SK-N-SH (cell line): ENCODE data around the gene TMEM107. TPM values are rescaled to one million over a fixed set of nuclear protein-coding genes. Genes with fewer than 3 reads are reported as not detected.

Experiments used
- CTCF ChIA-PET: fragments of 300-600, 350-600 bp; formaldehyde crosslinking; extraction: SDS; loops from one replicate; lab custom pipeline; 2021; lab: Yijun Ruan, JAX
- POLR2A ChIA-PET: fragments of 350-600 bp; sonication (Branson Sonifier 250); formaldehyde crosslinking; extraction: SDS; loops from one replicate; lab custom pipeline; 2020; ENCODE audit warnings: antibody characterized with exemption, inconsistent platforms; lab: Yijun Ruan, JAX
- DNase-seq: peaks from one replicate; pipeline ENCODE4 v3.0.0; 2012
- H2AFZ ChIP-seq: fragments of 200-600 bp; sonication (generic); 2 replicates; pipeline ENCODE4 v1.8.1; 2016; ENCODE audit warnings: antibody characterized with exemption, mild to moderate bottlenecking, low read depth
- H3F3A ChIP-seq: fragments of 200-600 bp; sonication (generic); replicated peaks from 2 replicates; pipeline ENCODE3; 2016; ENCODE audit warnings: antibody characterized with exemption, mild to moderate bottlenecking; ENCODE audit not compliant: insufficient read depth
- H3K27ac ChIP-seq, 2 experiments: fragments of 200-500 bp in 1 of 2; fragments of 200-600 bp in 1 of 2; sonication (Bioruptor generic) in 1 of 2; sonication (generic), shearing (Covaris generic) in 1 of 2; 2 replicates each; pipeline versions ENCODE4 v1.5.1 to v1.6.1; 2014 to 2016; ENCODE audit warnings: low read depth in 2 of 2, inconsistent platforms in 1 of 2, low read length in 1 of 2, mild to moderate bottlenecking in 1 of 2, mixed read lengths in 1 of 2
- H3K27me3 ChIP-seq: fragments of 200-600 bp; sonication (generic), shearing (Covaris generic); 2 replicates; pipeline ENCODE4 v1.6.1; 2016; ENCODE audit warnings: mixed run types; ENCODE audit not compliant: insufficient read depth
- H3K36me3 ChIP-seq, 2 experiments: fragments of 200-500 bp in 1 of 2; fragments of 200-600 bp in 1 of 2; sonication (Bioruptor generic) in 1 of 2; sonication (generic) in 1 of 2; replicated peaks in 1 of 2; 2 replicates each; pipeline versions ENCODE3 to v1.5.1; 2014 to 2016; ENCODE audit warnings: low read length in 1 of 2, mild to moderate bottlenecking in 1 of 2; ENCODE audit not compliant: insufficient read depth in 2 of 2, control insufficient read depth in 1 of 2
- H3K4me1 ChIP-seq, 2 experiments: fragments of 200-500 bp in 1 of 2; fragments of 200-600 bp in 1 of 2; sonication (Bioruptor generic) in 1 of 2; sonication (generic), shearing (Covaris generic) in 1 of 2; 2 replicates each; pipeline versions ENCODE4 v1.5.1 to v1.6.1; 2014 to 2016; ENCODE audit warnings: low read depth in 1 of 2, low read length in 1 of 2, mixed run types in 1 of 2; ENCODE audit not compliant: insufficient read depth in 2 of 2, control insufficient read depth in 1 of 2
- H3K4me2 ChIP-seq: fragments of 200-600 bp; sonication (generic), shearing (Covaris generic); 2 replicates; pipeline ENCODE4 v1.6.1; 2017; ENCODE audit warnings: mixed run types
- H3K4me3 ChIP-seq, 2 experiments: fragments of 200-500 bp in 1 of 2; fragments of 200-600 bp in 1 of 2; sonication (Bioruptor generic) in 1 of 2; sonication (generic), shearing (Covaris generic) in 1 of 2; 2 replicates each; pipeline versions ENCODE4 v1.5.1 to v1.8.1; 2014 to 2016; ENCODE audit warnings: low read depth in 2 of 2, inconsistent platforms in 1 of 2, low read length in 1 of 2, mild to moderate bottlenecking in 1 of 2, mixed read lengths in 1 of 2, moderate library complexity in 1 of 2
- H3K79me2 ChIP-seq: fragments of 200-600 bp; sonication (generic); 2 replicates; pipeline ENCODE4 v1.8.1; 2017; ENCODE audit warnings: mild to moderate bottlenecking; ENCODE audit not compliant: insufficient read depth
- H3K9ac ChIP-seq: fragments of 200-600 bp; sonication (generic); 2 replicates; pipeline ENCODE4 v1.6.1; 2017; ENCODE audit warnings: mixed run types
- H3K9me2 ChIP-seq: fragments of 200-600 bp; sonication (generic); 2 replicates; pipeline ENCODE4 v1.6.1; 2017; ENCODE audit warnings: mixed run types
- H3K9me3 ChIP-seq: fragments of 200-600 bp; sonication (generic); 2 replicates; pipeline ENCODE4 v1.6.1; 2017; ENCODE audit warnings: mixed run types, mild to moderate bottlenecking, moderate library complexity
- H4K20me1 ChIP-seq: fragments of 200-600 bp; sonication (generic); 2 replicates; pipeline ENCODE4 v1.6.1; 2017; ENCODE audit warnings: mild to moderate bottlenecking, mixed run types; ENCODE audit not compliant: insufficient read depth
- CHD2 ChIP-seq: fragments of 150-350 bp; IDR thresholded peaks from 2 replicates; pipeline ENCODE4 v1.6.1; 2018; ENCODE audit warnings: low read length; ENCODE audit not compliant: partially characterized antibody
- ELF1 ChIP-seq: IDR thresholded peaks from 2 replicates; pipeline ENCODE4 v1.4.0; 2012
- EP300 ChIP-seq, 2 experiments: IDR thresholded peaks; 2 replicates each; pipeline versions ENCODE4 v1.4.0 to v1.6.1; 2012; ENCODE audit warnings: borderline replicate concordance in 1 of 2, low read depth in 1 of 2, low read length in 1 of 2
- FOXM1 ChIP-seq: IDR thresholded peaks from 2 replicates; pipeline ENCODE4 v1.4.0; 2012; ENCODE audit warnings: low read depth, mild to moderate bottlenecking
- GABPA ChIP-seq: IDR thresholded peaks from 2 replicates; pipeline ENCODE4 v1.4.0; 2012; ENCODE audit warnings: low read depth, mild to moderate bottlenecking
- GATA2 ChIP-seq: sonication (generic); formaldehyde crosslinking; IDR thresholded peaks from 2 replicates; pipeline ENCODE4 v1.5.0; 2020; ENCODE audit warnings: mild to moderate bottlenecking, missing genetic modification reagents
- MAX ChIP-seq: IDR thresholded peaks from 2 replicates; pipeline ENCODE4 v1.4.0; 2012; ENCODE audit warnings: low read depth
- MEF2A ChIP-seq: IDR thresholded peaks from 2 replicates; pipeline ENCODE4 v1.4.0; 2012; ENCODE audit warnings: low read depth, borderline replicate concordance
- MXI1 ChIP-seq: IDR thresholded peaks from 2 replicates; pipeline ENCODE4 v1.6.1; 2012; ENCODE audit warnings: mild to moderate bottlenecking, low read depth, low read length, improper control_type of control experiment
- NFIC ChIP-seq: IDR thresholded peaks from 2 replicates; pipeline ENCODE4 v1.4.0; 2012; ENCODE audit warnings: borderline replicate concordance
- PBX3 ChIP-seq: IDR thresholded peaks from 2 replicates; pipeline ENCODE4; 2012
- POLR2AphosphoS5 ChIP-seq: IDR thresholded peaks from 2 replicates; pipeline ENCODE4 v1.6.1; 2012; ENCODE audit warnings: low read depth, low read length
- REST ChIP-seq: IDR thresholded peaks from 2 replicates; pipeline ENCODE4 v1.6.1; 2012; ENCODE audit warnings: mild to moderate bottlenecking, low read depth, low read length, moderate library complexity
- RFX5 ChIP-seq: IDR thresholded peaks from 2 replicates; pipeline ENCODE4 v1.6.1; 2012; ENCODE audit warnings: mild to moderate bottlenecking, improper control_type of control experiment, low read length
- RXRA ChIP-seq: IDR thresholded peaks from 2 replicates; pipeline ENCODE4 v1.4.0; 2012; ENCODE audit warnings: low read depth, mild to moderate bottlenecking, borderline replicate concordance
- SIN3A ChIP-seq: IDR thresholded peaks from 2 replicates; pipeline ENCODE4 v1.6.1; 2012; ENCODE audit warnings: low read depth, mild to moderate bottlenecking, low read length, moderate library complexity, borderline replicate concordance
- SMC3 ChIP-seq: IDR thresholded peaks from 2 replicates; pipeline ENCODE4 v1.6.1; 2012; ENCODE audit warnings: low read depth, low read length, improper control_type of control experiment
- TCF12 ChIP-seq: IDR thresholded peaks from 2 replicates; pipeline ENCODE4 v1.4.0; 2012
- TEAD4 ChIP-seq: IDR thresholded peaks from 2 replicates; pipeline ENCODE4 v1.4.0; 2012; ENCODE audit warnings: mild to moderate bottlenecking, borderline replicate concordance; ENCODE audit not compliant: insufficient read depth
- USF2 ChIP-seq: fragments of 150-350 bp; IDR thresholded peaks from 2 replicates; pipeline ENCODE4 v1.6.1; 2017; ENCODE audit warnings: antibody characterized with exemption, low read length, low read depth, borderline replicate concordance
- YY1 ChIP-seq: IDR thresholded peaks from 2 replicates; pipeline ENCODE4 v1.4.0; 2012; ENCODE audit warnings: low read depth, mild to moderate bottlenecking
- ZBTB33 ChIP-seq: IDR thresholded peaks from 2 replicates; pipeline ENCODE4 v1.4.0; 2012; ENCODE audit warnings: low read depth, borderline replicate concordance
- WGBS: methylation state at CpG from one replicate; pipeline ENCODE4 v1.1.6; 2017; ENCODE audit warnings: low lambda C conversion rate; 5-methylcytosine and 5-hydroxymethylcytosine counted together
- polyA plus RNA-seq, 3 experiments: library from polyadenylated mRNA; depleted of rRNA; stranded (reverse); fragments of >200 nt; gene quantifications; 2 replicates each; pipeline ENCODE4 v1.2.3, GENCODE V29; 2012

The TMEM107 gene
- polyA plus RNA-seq, 1 of the 3 experiments (the other 2 are of a cell fraction) = 18.6 TPM

GRCh38 chr17:8153957-8154607 is 22.1 kb downstream of the TMEM107 start:
- WGBS = 5% methylated on average over 19 of the region's 22 CpGs
- CTCF ChIA-PET = interaction anchor here (1.0 to 9.4 kb wide), 4 partner anchors 16 to 80 kb away, joined by 3 to 98 read pairs (median 6); no protein-coding TSS in a partner anchor
- peak overlapping the region; percentile 95 for H3K4me2 ChIP-seq
- peak overlapping the region; percentile 65 to 95 for H3K27ac ChIP-seq
- TF ChIP-seq SMC3 (0 out of 2 replicates have a peak, but pooled peaks have one; percentile 6), TEAD4 (peak; percentile 86; the same call in 1 of the 2 replicates), TCF12 (peak; percentile 69; the same call in 1 of the 2 replicates), ELF1 (no peak; the same call in 1 of the 2 replicates), MAX (peak; percentile 95), ZBTB33 (0 out of 2 replicates have a peak, but pooled peaks have one; percentile 18), CHD2 (peak; percentile 67), SIN3A (peak; percentile 84; the same call in 1 of the 2 replicates), RFX5 (peak; percentile 43; the same call in 1 of the 2 replicates), NFIC (peak; percentile 95), USF2 (no peak), RXRA (peak; percentile 33; the same call in 1 of the 2 replicates), YY1 (peak; percentile 73; the same call in 1 of the 2 replicates), GATA2 (CRISPR knock-in tag) (no peak), MEF2A (no peak; the same call in 1 of the 2 replicates), GABPA (peak; percentile 21; the same call in 1 of the 2 replicates), EP300 (IDR thresholded peaks at IDR 0.05; ENCODE audit: borderline replicate concordance in 1 of 2, low read depth in 1 of 2, low read length in 1 of 2) (no peak; a peak in 1 of 4 replicates), MXI1 (peak; percentile 73; the same call in 1 of the 2 replicates), REST (no peak), POLR2AphosphoS5 (0 out of 2 replicates have a peak, but pooled peaks have one; percentile 10), PBX3 (peak; percentile 57), FOXM1 (no peak)
- peaks cover 13 to 16% of the 10 kb centered on the region in 2 experiments for H3K36me3 ChIP-seq
- no peaks in the 10 kb centered on the region for H3K27me3 ChIP-seq
- H2AFZ ChIP-seq = no peak overlapping the region
- no peaks in the 10 kb centered on the region for H3K9me3 ChIP-seq
- H3K9me2 ChIP-seq = no peaks in the 10 kb centered on the region
- H3K4me1 ChIP-seq = peaks cover 36 to 50% of the 10 kb centered on the region in 2 experiments; a peak in 3 of 4 replicates
- peak; percentile 81 for DNase-seq
- POLR2A ChIA-PET = interaction anchor here (1.1 kb wide), 1 partner anchor 19 kb away, joined by 4 read pairs; no protein-coding TSS in a partner anchor
- peak overlapping the region; percentile 4 to 12; a peak in 2 of 4 replicates for H3K4me3 ChIP-seq
- peaks cover 27% of the 10 kb centered on the region for H3K79me2 ChIP-seq
- H4K20me1 ChIP-seq = peaks cover 9% of the 10 kb centered on the region; the same call in 1 of the 2 replicates
- peak overlapping the region; percentile 98 for H3K9ac ChIP-seq
- H3F3A ChIP-seq = peaks cover 33% of the 10 kb centered on the region
